ENCODE results near the gene HMGN3.

DNA sequence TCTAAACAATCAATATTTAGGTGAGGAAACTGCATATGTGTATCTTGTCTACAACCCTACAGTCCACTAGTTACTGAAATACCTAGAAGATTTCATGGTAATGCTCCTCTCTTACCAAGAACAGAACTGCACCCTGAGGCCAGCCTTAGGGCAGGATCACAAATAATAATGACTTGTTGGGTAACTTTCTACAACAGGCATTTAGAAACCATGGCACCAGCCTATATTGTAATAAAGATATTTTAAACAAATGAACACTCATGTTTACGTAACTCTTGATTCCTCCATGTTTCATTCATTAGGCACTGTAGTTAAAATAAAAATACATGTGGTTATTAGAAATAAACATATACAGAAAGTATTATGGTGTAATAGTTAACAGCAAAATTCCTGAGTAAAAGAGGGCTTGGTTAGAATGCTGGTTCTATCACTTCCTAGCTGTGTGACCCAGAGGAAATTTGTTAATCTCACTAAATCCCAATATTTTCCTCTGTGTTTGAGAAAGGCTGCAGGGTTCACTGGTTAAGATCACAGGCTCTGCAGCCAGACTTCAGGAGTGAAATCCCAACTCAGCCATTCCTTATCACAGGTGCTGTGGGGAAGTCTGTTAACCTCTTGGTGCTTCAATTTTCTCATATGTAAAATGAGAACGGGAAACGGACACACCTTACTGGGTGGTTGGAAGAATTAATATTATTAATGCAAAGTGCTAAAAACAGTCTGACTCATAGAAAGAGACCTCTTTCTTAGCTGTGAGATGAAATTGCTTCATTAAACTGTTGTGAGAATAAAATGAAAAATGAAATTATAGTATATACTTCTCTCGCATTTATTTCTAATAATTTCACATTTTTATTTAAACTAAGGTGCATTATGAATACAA is 8.5 kb downstream of the HMGN3 start:
- TF ChIP-seq, protein P1, sequence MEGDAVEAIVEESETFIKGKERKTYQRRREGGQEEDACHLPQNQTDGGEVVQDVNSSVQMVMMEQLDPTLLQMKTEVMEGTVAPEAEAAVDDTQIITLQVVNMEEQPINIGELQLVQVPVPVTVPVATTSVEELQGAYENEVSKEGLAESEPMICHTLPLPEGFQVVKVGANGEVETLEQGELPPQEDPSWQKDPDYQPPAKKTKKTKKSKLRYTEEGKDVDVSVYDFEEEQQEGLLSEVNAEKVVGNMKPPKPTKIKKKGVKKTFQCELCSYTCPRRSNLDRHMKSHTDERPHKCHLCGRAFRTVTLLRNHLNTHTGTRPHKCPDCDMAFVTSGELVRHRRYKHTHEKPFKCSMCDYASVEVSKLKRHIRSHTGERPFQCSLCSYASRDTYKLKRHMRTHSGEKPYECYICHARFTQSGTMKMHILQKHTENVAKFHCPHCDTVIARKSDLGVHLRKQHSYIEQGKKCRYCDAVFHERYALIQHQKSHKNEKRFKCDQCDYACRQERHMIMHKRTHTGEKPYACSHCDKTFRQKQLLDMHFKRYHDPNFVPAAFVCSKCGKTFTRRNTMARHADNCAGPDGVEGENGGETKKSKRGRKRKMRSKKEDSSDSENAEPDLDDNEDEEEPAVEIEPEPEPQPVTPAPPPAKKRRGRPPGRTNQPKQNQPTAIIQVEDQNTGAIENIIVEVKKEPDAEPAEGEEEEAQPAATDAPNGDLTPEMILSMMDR (IDR thresholded peaks at IDR 0.05): no peak
- TF ChIP-seq POLR2A (IDR thresholded peaks at IDR 0.05): no peak
